HepG2 (cell line): Measurements from ENCODE around the gene ELP5. TPM values are rescaled to one million over a fixed set of nuclear protein-coding genes. Genes with fewer than 3 reads are reported as not detected.
A peak's percentile ranks its signal among the peaks of the same experiment; 100 is the strongest.

ENCODE experiments used
- ATAC-seq: fragments of 200-7000 bp; cut with Tn5 transposase; 3 replicates; pipeline ENCODE4 v1.9.1; 2020; ENCODE audit warnings: mild to moderate bottlenecking, moderate library complexity
- BruUV-seq: library from RNA; stranded (reverse); fragments of 400-500 nt; replicated peaks from 2 replicates; lab custom pipeline; 2021; lab: Mats Ljungman, UMichigan
- CTCF ChIA-PET: fragments of 300-600 bp; formaldehyde crosslinking; extraction: SDS; loops from one replicate; lab custom pipeline; 2021; ENCODE audit warnings: low total read pairs, inconsistent platforms, low intra/inter-chr PET ratio; lab: Yijun Ruan, JAX
- POLR2A ChIA-PET: fragments of 350-600 bp; sonication (Branson Sonifier 250); formaldehyde crosslinking; loops from one replicate; lab custom pipeline; 2020; ENCODE audit warnings: antibody characterized with exemption, inconsistent platforms; lab: Yijun Ruan, JAX
- DNase-seq: peaks from one replicate; pipeline ENCODE4 v3.0.0-alpha.2; 2015; ENCODE audit warnings: low spot score
- FAIRE-seq: peaks from 3 replicates; lab custom pipeline; 2011; peaks lifted over from hg19 to GRCh38; lab: Jason Lieb, UNC
- H2AFZ ChIP-seq: one replicate; pipeline ENCODE4 v1.6.1; 2011; ENCODE audit warnings: low read length, inconsistent platforms
- H3K27ac ChIP-seq: fragments of 300-600 bp; 3 replicates; pipeline ENCODE4 v1.8.0; 2011; ENCODE audit warnings: mixed run types, mild to moderate bottlenecking, mixed read lengths, low read length, inconsistent platforms; ENCODE audit not compliant: insufficient read depth; ENCODE audit errors: extremely low read length
- H3K27me3 ChIP-seq, 2 experiments: fragments of 200-600 bp in 1 of 2; 2 replicates in 1 of 2; 3 replicates in 1 of 2; pipeline versions ENCODE4 v1.6.0 to v1.8.0; 2011; ENCODE audit warnings: low read length in 2 of 2, mild to moderate bottlenecking in 2 of 2, moderate library complexity in 2 of 2, inconsistent platforms in 1 of 2; ENCODE audit not compliant: insufficient read depth in 2 of 2, control insufficient read depth in 1 of 2
- H3K36me3 ChIP-seq, 2 experiments: fragments of 200-600 bp in 1 of 2; replicated peaks in 1 of 2; 2 replicates in 1 of 2; 3 replicates in 1 of 2; pipeline versions ENCODE4 v1.5.1 to v1.8.0; 2011; ENCODE audit warnings: low read length in 2 of 2, inconsistent platforms in 1 of 2; ENCODE audit not compliant: insufficient read depth in 2 of 2, control insufficient read depth in 1 of 2
- H3K4me1 ChIP-seq: 2 replicates; pipeline ENCODE4 v1.5.1; 2012; ENCODE audit warnings: low read length, inconsistent platforms; ENCODE audit not compliant: insufficient read depth
- H3K4me2 ChIP-seq: 2 replicates; pipeline ENCODE4 v1.6.0; 2011; ENCODE audit warnings: low read depth, low read length, inconsistent platforms
- H3K4me3 ChIP-seq, 3 experiments: fragments of 200-600 bp in 1 of 3; sonication (generic), shearing (Covaris generic) in 1 of 3; replicated peaks in 1 of 3; 2 replicates each; pipeline ENCODE4 v1.5.1; 2011 to 2016; ENCODE audit warnings: low read length in 3 of 3, inconsistent platforms in 2 of 3, low read depth in 2 of 3, mild to moderate bottlenecking in 2 of 3, control low read depth in 1 of 3, mixed read lengths in 1 of 3; ENCODE audit not compliant: insufficient read depth in 1 of 3
- H3K79me2 ChIP-seq: one replicate; pipeline ENCODE4 v1.6.1; 2011; ENCODE audit warnings: low read length, inconsistent platforms; ENCODE audit not compliant: insufficient read depth
- H3K9ac ChIP-seq: 2 replicates; pipeline ENCODE4 v1.6.0; 2011; ENCODE audit warnings: mild to moderate bottlenecking, low read depth, low read length, inconsistent platforms; ENCODE audit not compliant: insufficient read depth
- H3K9me3 ChIP-seq: 2 replicates; pipeline ENCODE4 v1.5.1; 2012; ENCODE audit warnings: mild to moderate bottlenecking, low read length
- H4K20me1 ChIP-seq: 2 replicates; pipeline ENCODE4 v1.6.0; 2011; ENCODE audit warnings: inconsistent platforms, mild to moderate bottlenecking, low read length, moderate library complexity; ENCODE audit not compliant: insufficient read depth
- AGO1 ChIP-seq: fragments of 200-400 bp; formaldehyde crosslinking; IDR thresholded peaks from 2 replicates; pipeline ENCODE4 v1.6.1; 2017; ENCODE audit warnings: mild to moderate bottlenecking, low read depth, low read length, moderate library complexity; ENCODE audit not compliant: poor library complexity, severe bottlenecking
- AGO2 ChIP-seq: fragments of 200-400 bp; formaldehyde crosslinking; optimal IDR thresholded peaks from 2 replicates; pipeline ENCODE3; 2017; ENCODE audit warnings: mild to moderate bottlenecking, low read depth, low read length, moderate library complexity
- LBX2 ChIP-seq: sonication (generic); formaldehyde crosslinking; IDR thresholded peaks from 2 replicates; pipeline ENCODE4 v1.5.0; 2020; ENCODE audit warnings: missing genetic modification reagents, mild to moderate bottlenecking, borderline replicate concordance
- POLR2G ChIP-seq: fragments of 200-400 bp; formaldehyde crosslinking; IDR thresholded peaks from 2 replicates; pipeline ENCODE4 v1.6.1; 2018; ENCODE audit warnings: mild to moderate bottlenecking, low read depth, low read length, moderate library complexity
- RBFOX2 ChIP-seq: fragments of 200-400 bp; formaldehyde crosslinking; IDR thresholded peaks from 2 replicates; pipeline ENCODE4 v1.6.1; 2017; ENCODE audit warnings: low read depth, mild to moderate bottlenecking, low read length
- THAP11 ChIP-seq: IDR thresholded peaks from 2 replicates; pipeline ENCODE4 v1.6.1; 2016; ENCODE audit warnings: missing biosample characterization, missing genetic modification reagents
- ZBTB42 ChIP-seq: sonication (generic); formaldehyde crosslinking; IDR thresholded peaks from 2 replicates; pipeline ENCODE4 v1.5.0; 2020; ENCODE audit warnings: mild to moderate bottlenecking, missing genetic modification reagents
- WGBS: methylation state at CpG from one replicate; pipeline ENCODE4 v1.1.6; 2017; ENCODE audit warnings: low lambda C conversion rate; 5-methylcytosine and 5-hydroxymethylcytosine counted together
- in situ Hi-C: cut with HindIII; loops from 2 replicates; pipeline ENCODE4 v1.10.0; 2017; ENCODE audit warnings: low pct_unique_long_range_greater_than_20kb; ENCODE audit not compliant: extremely low pct_ligation_motif_present
- intact Hi-C: fragments of 100-400 bp; cut with micrococcal nuclease; formaldehyde crosslinking; loops from one replicate; pipeline ENCODE4 v1.10.0; 2022; ENCODE audit not compliant: unreplicated experiment
- polyA plus RNA-seq, 8 experiments: library from polyadenylated mRNA; depleted of rRNA in 3 of 8; stranded (reverse) in 7 of 8; unstranded in 1 of 8; fragments of >200 nt; fragmentation: Illumina TruSeq in 4 of 8; extraction: Trizol in 4 of 8; gene quantifications; 2 replicates each; pipeline versions ENCODE4 v1.2.1 to v1.2.3, GENCODE V29; 2011 to 2016; ENCODE audit warnings: low read depth in 4 of 8, missing spikeins in 1 of 8, mixed read lengths in 1 of 8; ENCODE audit not compliant: insufficient read depth in 1 of 8
- total RNA-seq, 5 experiments: library from RNA; depleted of rRNA; stranded (reverse); fragments of >200 nt; fragmentation: Illumina TruSeq; extraction: Trizol; gene quantifications; 2 replicates each; pipeline ENCODE4 v1.2.3, GENCODE V29; 2016; ENCODE audit warnings: low read depth in 1 of 5

Gene ELP5
- total and polyA plus RNA-seq, 2 of the 13 experiments (the other 11 are each of a cell fraction or from before 2014, with no cell fraction given), result 67.6 to 69.8 TPM

GRCh38 chr17:7224661-7225111, 27.3 kb upstream of the ELP5 start:
- H3K79me2 ChIP-seq, result peaks cover 14% of the 10 kb centered on the region
- ChIA-PET CTCF (no interaction called here), POLR2A (interaction anchor here (1.0 to 6.8 kb wide), 2 partner anchors 11 to 17 kb away, joined by 3 to 140 read pairs; partner anchors contain the start of genes DVL2 and PHF23)
- H3K4me2 ChIP-seq, result no peak overlapping the region
- no peak overlapping the region for H3K4me3 ChIP-seq
- intact Hi-C loops, result no loop called here
- TF ChIP-seq THAP11 (no peak), AGO2 (peak; percentile 70), RBFOX2 (peak; percentile 37; the same call in 1 of the 2 replicates), ZBTB42 (CRISPR knock-in tag) (no peak)
- H3K9me3 ChIP-seq, result no peaks in the 10 kb centered on the region
- no TSS peak for BruUV-seq
- no peak overlapping the region for H3K9ac ChIP-seq
- H3K36me3 ChIP-seq, result peaks cover 26 to 80% of the 10 kb centered on the region in 2 experiments; a peak in 4 of 5 replicates
- no peak for FAIRE-seq
- no peak for DNase-seq
- no peak for ATAC-seq
- H4K20me1 ChIP-seq, result peaks cover 10% of the 10 kb centered on the region; the same call in 1 of the 2 replicates
- 88% methylated on average over 6 of the region's 15 CpGs for WGBS
- no peak overlapping the region for H3K27ac ChIP-seq
- peaks cover 20% of the 10 kb centered on the region for H3K4me1 ChIP-seq
- H2AFZ ChIP-seq, result no peak overlapping the region
- in situ Hi-C loops, result no loop called here
- no peaks in the 10 kb centered on the region for H3K27me3 ChIP-seq

GRCh38 chr17:7225711-7226331, 26.2 kb upstream of the ELP5 start:
- ATAC-seq (no peak), DNase-seq (no peak), FAIRE-seq (no peak)
- peaks cover 6% of the 10 kb centered on the region; the same call in 1 of the 2 replicates for H4K20me1 ChIP-seq
- H3K27ac ChIP-seq, result no peak overlapping the region
- H3K79me2 ChIP-seq, result peaks cover 14% of the 10 kb centered on the region
- ChIA-PET POLR2A (interaction anchor here (6.8 kb wide), 1 partner anchor 10 kb away, joined by 140 read pairs; the partner anchor contains the start of genes DVL2 and PHF23), CTCF (no interaction called here)
- H3K4me2 ChIP-seq, result no peak overlapping the region
- intact Hi-C loops, result no loop called here
- BruUV-seq, result no TSS peak
- peak; percentile 37; the same call in 1 of the 2 replicates for TF ChIP-seq POLR2G
- TF ChIP-seq AGO1, result peak; percentile 82
- TF ChIP-seq LBX2 (CRISPR knock-in tag), result no peak
- peak; percentile 69 for TF ChIP-seq RBFOX2
- peak; percentile 92 for TF ChIP-seq AGO2
- H3K9me3 ChIP-seq, result no peaks in the 10 kb centered on the region
- H3K4me3 ChIP-seq, result no peak overlapping the region
- peaks cover 34 to 92% of the 10 kb centered on the region in 2 experiments; a peak in 4 of 5 replicates for H3K36me3 ChIP-seq
- H3K9ac ChIP-seq, result no peak overlapping the region
- WGBS, result 100% methylated on average over 3 of the region's 21 CpGs
- H2AFZ ChIP-seq, result no peak overlapping the region
- H3K4me1 ChIP-seq, result peaks cover 16% of the 10 kb centered on the region
- in situ Hi-C loops, result no loop called here
- H3K27me3 ChIP-seq, result no peaks in the 10 kb centered on the region
